ENCODE measurements around the gene TOPBP1. TPM values are rescaled to one million over a fixed set of nuclear protein-coding genes. Genes with fewer than 3 reads are reported as not detected.

Gene TOPBP1
- total RNA-seq, 1 donor from 2014 or later, result 23.9 TPM

DNA sequence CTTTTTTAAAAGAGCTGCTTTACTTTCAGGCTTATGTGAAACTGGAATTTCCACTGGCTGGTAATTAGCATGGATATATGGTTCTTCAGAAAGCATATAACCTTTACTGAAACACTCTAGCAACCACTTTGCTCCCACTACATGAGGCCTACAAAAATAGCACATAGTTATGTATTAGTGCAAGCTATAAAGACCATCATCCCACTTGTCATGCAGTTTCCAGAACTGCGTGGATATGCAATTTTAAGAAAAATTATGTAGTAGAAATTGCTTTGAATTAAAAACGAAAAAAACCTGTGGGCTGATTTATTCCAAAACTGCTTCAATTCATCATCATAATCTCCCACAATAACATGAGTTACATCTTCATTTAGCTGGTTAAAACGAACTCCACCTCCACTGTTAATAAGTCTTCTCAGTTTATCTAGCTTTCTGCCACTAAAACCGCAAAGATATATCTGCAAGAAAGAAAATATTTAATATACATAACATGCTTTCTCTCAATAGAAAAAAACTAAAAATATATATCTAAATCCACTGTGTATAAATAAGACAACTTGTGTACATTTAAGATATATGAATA is 12.2 kb downstream of the TOPBP1 start:
- peaks cover 35% of the 10 kb centered on the region for H3K36me3 ChIP-seq (ENCODE audit: insufficient read depth, low read length)
- H3K4me1 ChIP-seq (ENCODE audit: insufficient read depth, low read length), result peaks cover 9% of the 10 kb centered on the region
- no peaks in the 10 kb centered on the region for H3K27me3 Mint-ChIP-seq (ENCODE audit: low read depth, unreplicated experiment)
- H3K4me3 ChIP-seq (ENCODE audit: insufficient read depth, low read depth, low read length), result no peak overlapping the region
- H3K4me3 Mint-ChIP-seq (ENCODE audit: unreplicated experiment), result no peak overlapping the region
- H3K9ac ChIP-seq (ENCODE audit: low read length), result no peak overlapping the region
- no peak for FAIRE-seq
- H3K9me3 ChIP-seq (ENCODE audit: insufficient read depth, low read depth, low read length), result no peaks in the 10 kb centered on the region
- H3K4me2 ChIP-seq (ENCODE audit: low read length), result no peak overlapping the region
- H3K27me3 ChIP-seq (ENCODE audit: insufficient read depth, low read length), result no peaks in the 10 kb centered on the region
- no peak for DNase-seq (ENCODE audit: low read depth)
- no peak overlapping the region for H2AFZ ChIP-seq (ENCODE audit: low read depth, low read length)
- H4K20me1 ChIP-seq (ENCODE audit: insufficient read depth, low read length), result no peaks in the 10 kb centered on the region
- no peak overlapping the region for H3K27ac ChIP-seq (ENCODE audit: low read depth, low read length)
- H3K9me3 Mint-ChIP-seq (ENCODE audit: unreplicated experiment), result no peaks in the 10 kb centered on the region
- TF ChIP-seq, protein P1, sequence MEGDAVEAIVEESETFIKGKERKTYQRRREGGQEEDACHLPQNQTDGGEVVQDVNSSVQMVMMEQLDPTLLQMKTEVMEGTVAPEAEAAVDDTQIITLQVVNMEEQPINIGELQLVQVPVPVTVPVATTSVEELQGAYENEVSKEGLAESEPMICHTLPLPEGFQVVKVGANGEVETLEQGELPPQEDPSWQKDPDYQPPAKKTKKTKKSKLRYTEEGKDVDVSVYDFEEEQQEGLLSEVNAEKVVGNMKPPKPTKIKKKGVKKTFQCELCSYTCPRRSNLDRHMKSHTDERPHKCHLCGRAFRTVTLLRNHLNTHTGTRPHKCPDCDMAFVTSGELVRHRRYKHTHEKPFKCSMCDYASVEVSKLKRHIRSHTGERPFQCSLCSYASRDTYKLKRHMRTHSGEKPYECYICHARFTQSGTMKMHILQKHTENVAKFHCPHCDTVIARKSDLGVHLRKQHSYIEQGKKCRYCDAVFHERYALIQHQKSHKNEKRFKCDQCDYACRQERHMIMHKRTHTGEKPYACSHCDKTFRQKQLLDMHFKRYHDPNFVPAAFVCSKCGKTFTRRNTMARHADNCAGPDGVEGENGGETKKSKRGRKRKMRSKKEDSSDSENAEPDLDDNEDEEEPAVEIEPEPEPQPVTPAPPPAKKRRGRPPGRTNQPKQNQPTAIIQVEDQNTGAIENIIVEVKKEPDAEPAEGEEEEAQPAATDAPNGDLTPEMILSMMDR (IDR thresholded peaks at IDR 0.05; ENCODE audit: insufficient read depth, low read depth, low read length), result no peak
- TF ChIP-seq EZH2 (IDR thresholded peaks at IDR 0.05; ENCODE audit: insufficient read depth, low read length), result no peak
- H3K4me1 Mint-ChIP-seq (ENCODE audit: low read depth, unreplicated experiment), result peaks cover 8% of the 10 kb centered on the region
- H3K79me2 ChIP-seq (ENCODE audit: insufficient read depth, low read length), result no peaks in the 10 kb centered on the region
- peaks cover 6% of the 10 kb centered on the region for H3K36me3 Mint-ChIP-seq (ENCODE audit: low read depth, unreplicated experiment)
- H3K27ac Mint-ChIP-seq (ENCODE audit: unreplicated experiment), result no peak overlapping the region

DNA sequence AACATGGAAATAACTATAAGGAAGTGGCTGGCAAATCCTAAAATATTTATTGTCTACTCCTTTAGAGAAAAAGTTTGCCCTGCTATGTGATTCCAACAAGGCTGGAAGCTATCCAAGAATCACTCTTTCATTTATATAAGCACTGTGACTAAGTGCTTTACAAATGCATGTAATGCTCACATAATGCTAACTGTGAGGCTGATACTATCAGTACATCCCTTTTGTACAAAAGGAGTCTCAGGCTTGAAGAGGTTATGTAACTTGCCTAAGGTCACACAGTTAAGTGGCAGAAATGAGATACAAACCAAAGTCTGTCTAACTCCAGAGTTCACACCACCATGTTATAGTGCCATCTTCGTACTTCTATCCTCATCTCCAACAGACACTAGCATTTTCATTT is 17.0 kb downstream of the TOPBP1 start:
- Histone ChIP-seq H3K4me1 (ENCODE audit: insufficient read depth, low read length) (peaks cover 15% of the 10 kb centered on the region), H3K36me3 (ENCODE audit: insufficient read depth, low read length) (peaks cover 20% of the 10 kb centered on the region), H3K4me3 (ENCODE audit: insufficient read depth, low read depth, low read length) (no peak overlapping the region), H3K27me3 (ENCODE audit: insufficient read depth, low read length) (no peaks in the 10 kb centered on the region), H3K9ac (ENCODE audit: low read length) (no peak overlapping the region), H3K9me3 (ENCODE audit: insufficient read depth, low read depth, low read length) (no peaks in the 10 kb centered on the region), H2AFZ (ENCODE audit: low read depth, low read length) (no peak overlapping the region), H3K79me2 (ENCODE audit: insufficient read depth, low read length) (no peaks in the 10 kb centered on the region), H3K4me2 (ENCODE audit: low read length) (peak overlapping the region; percentile 42), H4K20me1 (ENCODE audit: insufficient read depth, low read length) (no peaks in the 10 kb centered on the region), H3K27ac (ENCODE audit: low read depth, low read length) (peak overlapping the region; percentile 16)
- Mint-ChIP-seq H3K4me3 (ENCODE audit: unreplicated experiment) (no peak overlapping the region), H3K27me3 (ENCODE audit: low read depth, unreplicated experiment) (no peaks in the 10 kb centered on the region), H3K36me3 (ENCODE audit: low read depth, unreplicated experiment) (peaks cover 13% of the 10 kb centered on the region), H3K9me3 (ENCODE audit: unreplicated experiment) (no peaks in the 10 kb centered on the region), H3K27ac (ENCODE audit: unreplicated experiment) (no peak overlapping the region), H3K4me1 (ENCODE audit: low read depth, unreplicated experiment) (peaks cover 11% of the 10 kb centered on the region)
- peak; percentile 85 for DNase-seq (ENCODE audit: low read depth)
- FAIRE-seq, result peak; percentile 71
- TF ChIP-seq, protein P1 (IDR thresholded peaks at IDR 0.05; ENCODE audit: insufficient read depth, low read depth, low read length), result no peak
- no peak for TF ChIP-seq EZH2 (IDR thresholded peaks at IDR 0.05; ENCODE audit: insufficient read depth, low read length)

DNA sequence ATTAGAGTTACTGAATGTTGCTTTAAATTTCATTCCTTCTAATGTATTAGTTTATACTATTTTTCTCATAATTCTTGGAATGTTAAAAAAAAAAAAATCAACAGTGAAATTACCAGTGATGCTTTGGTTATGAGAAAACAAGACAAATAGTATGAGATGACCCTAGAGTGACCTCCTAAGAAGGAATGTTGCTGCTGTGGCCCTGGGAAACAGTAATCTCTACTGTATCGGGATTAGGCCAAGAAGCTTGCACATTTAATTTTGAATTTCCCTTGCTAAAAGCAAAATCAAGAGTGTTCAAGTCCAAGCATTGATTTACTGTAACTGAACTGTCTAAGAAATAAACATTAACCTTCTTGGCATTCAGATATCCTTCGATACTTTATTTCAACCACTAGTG is 18.1 kb downstream of the TOPBP1 start:
- peaks cover 2% of the 10 kb centered on the region for H3K9me3 Mint-ChIP-seq (ENCODE audit: unreplicated experiment)
- no peak overlapping the region for H2AFZ ChIP-seq (ENCODE audit: low read depth, low read length)
- no peak overlapping the region for H3K27ac ChIP-seq (ENCODE audit: low read depth, low read length)
- peaks cover 11% of the 10 kb centered on the region for H3K4me1 Mint-ChIP-seq (ENCODE audit: low read depth, unreplicated experiment)
- peaks cover 15% of the 10 kb centered on the region for H3K4me1 ChIP-seq (ENCODE audit: insufficient read depth, low read length)
- H3K27me3 Mint-ChIP-seq (ENCODE audit: low read depth, unreplicated experiment), result no peaks in the 10 kb centered on the region
- H3K9ac ChIP-seq (ENCODE audit: low read length), result no peak overlapping the region
- FAIRE-seq (no peak), DNase-seq (ENCODE audit: low read depth) (no peak)
- H3K36me3 ChIP-seq (ENCODE audit: insufficient read depth, low read length), result peaks cover 15% of the 10 kb centered on the region
- H3K4me3 ChIP-seq (ENCODE audit: insufficient read depth, low read depth, low read length), result no peak overlapping the region
- H4K20me1 ChIP-seq (ENCODE audit: insufficient read depth, low read length), result peaks cover 2% of the 10 kb centered on the region
- H3K27ac Mint-ChIP-seq (ENCODE audit: unreplicated experiment), result no peak overlapping the region
- H3K36me3 Mint-ChIP-seq (ENCODE audit: low read depth, unreplicated experiment), result peaks cover 24% of the 10 kb centered on the region
- no peak overlapping the region for H3K4me3 Mint-ChIP-seq (ENCODE audit: unreplicated experiment)
- no peaks in the 10 kb centered on the region for H3K9me3 ChIP-seq (ENCODE audit: insufficient read depth, low read depth, low read length)
- no peaks in the 10 kb centered on the region for H3K79me2 ChIP-seq (ENCODE audit: insufficient read depth, low read length)
- TF ChIP-seq, protein P1 (IDR thresholded peaks at IDR 0.05; ENCODE audit: insufficient read depth, low read depth, low read length), result no peak
- no peak for TF ChIP-seq EZH2 (IDR thresholded peaks at IDR 0.05; ENCODE audit: insufficient read depth, low read length)
- H3K4me2 ChIP-seq (ENCODE audit: low read length), result no peak overlapping the region
- H3K27me3 ChIP-seq (ENCODE audit: insufficient read depth, low read length), result no peaks in the 10 kb centered on the region
